ENCODE measurements around the gene FCER2.

Gene FCER2

GRCh38 chr19:7729211-7729610 is 27.3 kb upstream of the FCER2 start:
- H3K79me2 ChIP-seq (ENCODE audit: insufficient read depth, low read length), result no peaks in the 10 kb centered on the region
- H3K27ac ChIP-seq (ENCODE audit: low read depth, low read length, poor library complexity, severe bottlenecking), result no peak overlapping the region
- H3K9me2 ChIP-seq (ENCODE audit: low read depth, low read length), result no peaks in the 10 kb centered on the region
- H3F3A ChIP-seq (ENCODE audit: insufficient read depth, low read length), result no peaks in the 10 kb centered on the region
- no peak overlapping the region for H3K4me2 ChIP-seq (ENCODE audit: low read length)
- H3K36me3 ChIP-seq (ENCODE audit: insufficient read depth, low read length), result no peaks in the 10 kb centered on the region
- no peaks in the 10 kb centered on the region for H3K4me1 ChIP-seq (ENCODE audit: insufficient read depth, low read length, severe bottlenecking)
- TF ChIP-seq, protein P1, sequence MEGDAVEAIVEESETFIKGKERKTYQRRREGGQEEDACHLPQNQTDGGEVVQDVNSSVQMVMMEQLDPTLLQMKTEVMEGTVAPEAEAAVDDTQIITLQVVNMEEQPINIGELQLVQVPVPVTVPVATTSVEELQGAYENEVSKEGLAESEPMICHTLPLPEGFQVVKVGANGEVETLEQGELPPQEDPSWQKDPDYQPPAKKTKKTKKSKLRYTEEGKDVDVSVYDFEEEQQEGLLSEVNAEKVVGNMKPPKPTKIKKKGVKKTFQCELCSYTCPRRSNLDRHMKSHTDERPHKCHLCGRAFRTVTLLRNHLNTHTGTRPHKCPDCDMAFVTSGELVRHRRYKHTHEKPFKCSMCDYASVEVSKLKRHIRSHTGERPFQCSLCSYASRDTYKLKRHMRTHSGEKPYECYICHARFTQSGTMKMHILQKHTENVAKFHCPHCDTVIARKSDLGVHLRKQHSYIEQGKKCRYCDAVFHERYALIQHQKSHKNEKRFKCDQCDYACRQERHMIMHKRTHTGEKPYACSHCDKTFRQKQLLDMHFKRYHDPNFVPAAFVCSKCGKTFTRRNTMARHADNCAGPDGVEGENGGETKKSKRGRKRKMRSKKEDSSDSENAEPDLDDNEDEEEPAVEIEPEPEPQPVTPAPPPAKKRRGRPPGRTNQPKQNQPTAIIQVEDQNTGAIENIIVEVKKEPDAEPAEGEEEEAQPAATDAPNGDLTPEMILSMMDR (IDR thresholded peaks at IDR 0.05; ENCODE audit: low read length), result no peak
- no peak for TF ChIP-seq EZH2 (IDR thresholded peaks at IDR 0.05; ENCODE audit: borderline replicate concordance, low read length)
- no peaks in the 10 kb centered on the region for H3K9me3 ChIP-seq (ENCODE audit: low read length)
- H3K4me3 ChIP-seq (ENCODE audit: low read depth, low read length, poor library complexity, severe bottlenecking), result no peak overlapping the region
- peaks cover 3% of the 10 kb centered on the region; the same call in 1 of the 2 replicates for H3K27me3 ChIP-seq (ENCODE audit: insufficient read depth, low read length)
- no peak overlapping the region for H2AFZ ChIP-seq (ENCODE audit: low read length)
- no peak overlapping the region for H3K9ac ChIP-seq (ENCODE audit: low read length)
- no peaks in the 10 kb centered on the region for H4K20me1 ChIP-seq (ENCODE audit: insufficient read depth, low read length)

DNA sequence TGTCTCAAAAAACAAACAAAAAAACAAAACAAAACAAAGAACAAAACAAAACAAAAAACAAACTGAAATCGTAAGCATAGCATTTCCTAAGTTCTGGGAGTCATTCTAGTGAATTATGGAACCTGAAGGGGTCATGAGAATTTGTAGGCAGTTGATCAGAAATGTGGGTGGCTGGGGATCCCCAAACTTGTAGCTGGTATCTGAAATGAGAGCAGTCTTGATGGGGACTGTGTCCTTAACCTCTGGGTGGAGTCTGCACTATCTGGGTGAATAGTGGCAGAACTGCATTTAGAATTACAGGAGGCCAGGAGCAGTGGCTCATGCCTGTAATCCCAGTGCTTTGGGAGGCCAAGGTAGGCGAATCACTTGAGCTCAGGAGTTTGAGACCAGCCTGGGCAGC is 23.9 kb upstream of the FCER2 start:
- no peaks in the 10 kb centered on the region for H3F3A ChIP-seq (ENCODE audit: insufficient read depth, low read length)
- H3K79me2 ChIP-seq (ENCODE audit: insufficient read depth, low read length), result no peaks in the 10 kb centered on the region
- H2AFZ ChIP-seq (ENCODE audit: low read length), result no peak overlapping the region
- no peaks in the 10 kb centered on the region for H3K4me1 ChIP-seq (ENCODE audit: insufficient read depth, low read length, severe bottlenecking)
- no peaks in the 10 kb centered on the region; the same call in 1 of the 2 replicates for H3K27me3 ChIP-seq (ENCODE audit: insufficient read depth, low read length)
- H3K9ac ChIP-seq (ENCODE audit: low read length), result no peak overlapping the region
- no peak overlapping the region for H3K4me3 ChIP-seq (ENCODE audit: low read depth, low read length, poor library complexity, severe bottlenecking)
- H4K20me1 ChIP-seq (ENCODE audit: insufficient read depth, low read length), result no peaks in the 10 kb centered on the region
- no peaks in the 10 kb centered on the region for H3K9me2 ChIP-seq (ENCODE audit: low read depth, low read length)
- no peaks in the 10 kb centered on the region for H3K36me3 ChIP-seq (ENCODE audit: insufficient read depth, low read length)
- H3K9me3 ChIP-seq (ENCODE audit: low read length), result no peaks in the 10 kb centered on the region
- TF ChIP-seq, protein P1 (IDR thresholded peaks at IDR 0.05; ENCODE audit: low read length), result no peak
- no peak for TF ChIP-seq EZH2 (IDR thresholded peaks at IDR 0.05; ENCODE audit: borderline replicate concordance, low read length)
- no peak overlapping the region for H3K27ac ChIP-seq (ENCODE audit: low read depth, low read length, poor library complexity, severe bottlenecking)
- no peak overlapping the region for H3K4me2 ChIP-seq (ENCODE audit: low read length)

- H2AFZ ChIP-seq (ENCODE audit: low read length), result no peak overlapping the region
- no peaks in the 10 kb centered on the region for H3K9me2 ChIP-seq (ENCODE audit: low read depth, low read length)
- no peaks in the 10 kb centered on the region for H4K20me1 ChIP-seq (ENCODE audit: insufficient read depth, low read length)
- no peak overlapping the region for H3K27ac ChIP-seq (ENCODE audit: low read depth, low read length, poor library complexity, severe bottlenecking)
- no peak overlapping the region for H3K9ac ChIP-seq (ENCODE audit: low read length)
- no peak for TF ChIP-seq EZH2 (IDR thresholded peaks at IDR 0.05; ENCODE audit: borderline replicate concordance, low read length)
- TF ChIP-seq, protein P1 (IDR thresholded peaks at IDR 0.05; ENCODE audit: low read length), result no peak
- H3K4me3 ChIP-seq (ENCODE audit: low read depth, low read length, poor library complexity, severe bottlenecking), result no peak overlapping the region
- no peaks in the 10 kb centered on the region for H3K36me3 ChIP-seq (ENCODE audit: insufficient read depth, low read length)
- no peaks in the 10 kb centered on the region for H3K27me3 ChIP-seq (ENCODE audit: insufficient read depth, low read length)
- H3F3A ChIP-seq (ENCODE audit: insufficient read depth, low read length), result no peaks in the 10 kb centered on the region
- H3K9me3 ChIP-seq (ENCODE audit: low read length), result no peaks in the 10 kb centered on the region
- H3K4me2 ChIP-seq (ENCODE audit: low read length), result no peak overlapping the region
- H3K79me2 ChIP-seq (ENCODE audit: insufficient read depth, low read length), result no peaks in the 10 kb centered on the region
- no peaks in the 10 kb centered on the region for H3K4me1 ChIP-seq (ENCODE audit: insufficient read depth, low read length, severe bottlenecking)
Measured at GRCh38 chr19:7722231-7722651, 20.3 kb upstream of the FCER2 start.
